ENCODE results near the gene LRRC2.

GRCh38 chr3:46578973-46579755, 13.1 kb upstream of the LRRC2 start:
- TF ChIP-seq POLR2AphosphoS5 (IDR thresholded peaks at IDR 0.05), result no peak
- TF ChIP-seq CTCF (IDR thresholded peaks at IDR 0.05), result no peak
- no peak for TF ChIP-seq POLR2A (IDR thresholded peaks at IDR 0.05; ENCODE audit: low read depth)
- TF ChIP-seq EP300 (IDR thresholded peaks at IDR 0.05), result no peak

All from esophagus muscularis mucosa (tissue), 4 donors.